HG03280 (cell line): ENCODE results near the gene ATP1A1.

ENCODE experiments used
- ATAC-seq: cut with Tn5 transposase; IDR thresholded peaks from one replicate; pipeline ENCODE4 v1.9.1; 2021; ENCODE audit warnings: mild to moderate bottlenecking, moderate library complexity; ENCODE audit not compliant: unreplicated experiment

ATP1A1 gene

GRCh38 chr1:116370181-116370580 lies 2.9 kb upstream of the ATP1A1 start:
- no peak for ATAC-seq

- ATAC-seq: no peak
Observed at GRCh38 chr1:116371752-116372151, 1.3 kb upstream of the ATP1A1 start.

GRCh38 chr1:116372191-116372590 lies 853 bp upstream of the ATP1A1 start:
- ATAC-seq: no peak

- ATAC-seq: peak; percentile 5
Observed at GRCh38 chr1:116373431-116374352, 648 bp downstream of the ATP1A1 start.

- ATAC-seq: no peak
Observed at GRCh38 chr1:116374353-116375147, 1.5 kb downstream of the ATP1A1 start.

GRCh38 chr1:116375148-116375886 lies 2.3 kb downstream of the ATP1A1 start:
- ATAC-seq: no peak

GRCh38 chr1:116375887-116376728 lies 3.1 kb downstream of the ATP1A1 start:
- no peak for ATAC-seq

GRCh38 chr1:116376729-116377086 lies 3.7 kb downstream of the ATP1A1 start:
- no peak for ATAC-seq

GRCh38 chr1:116377541-116378529 lies 4.8 kb downstream of the ATP1A1 start:
- peak; percentile 66 for ATAC-seq

GRCh38 chr1:116379057-116379630 lies 6.1 kb downstream of the ATP1A1 start:
- ATAC-seq: no peak

GRCh38 chr1:116379674-116380498 lies 6.8 kb downstream of the ATP1A1 start:
- ATAC-seq: no peak

GRCh38 chr1:116380499-116381242 lies 7.6 kb downstream of the ATP1A1 start:
- ATAC-seq: no peak

- no peak for ATAC-seq
Observed at GRCh38 chr1:116382321-116382720, 9.3 kb downstream of the ATP1A1 start.

GRCh38 chr1:116382857-116383483 lies 9.9 kb downstream of the ATP1A1 start:
- no peak for ATAC-seq

- no peak for ATAC-seq
Observed at GRCh38 chr1:116386042-116386441, 13.0 kb downstream of the ATP1A1 start.

- ATAC-seq: no peak
Observed at GRCh38 chr1:116387551-116387950, 14.5 kb downstream of the ATP1A1 start.

- no peak for ATAC-seq
Observed at GRCh38 chr1:116388122-116388521, 15.1 kb downstream of the ATP1A1 start.
